KOPT-K1 (cell line): ENCODE data around the gene OTOG.

Source experiments
- H3K27ac ChIP-seq: fragments of 200-600 bp; sonication (generic); 2 replicates; pipeline ENCODE4 v1.5.1; 2016; ENCODE audit warnings: antibody characterized with exemption, mild to moderate bottlenecking, low read depth, low read length; ENCODE audit not compliant: poor library complexity, severe bottlenecking
- H3K36me3 ChIP-seq: fragments of 200-600 bp; sonication (generic); 2 replicates; pipeline ENCODE4 v1.5.1; 2017; ENCODE audit warnings: antibody characterized with exemption, mild to moderate bottlenecking, low read length, moderate library complexity; ENCODE audit not compliant: insufficient read depth
- H3K9me3 ChIP-seq: fragments of 200-600 bp; sonication (generic); 2 replicates; pipeline ENCODE4 v1.5.1; 2017; ENCODE audit warnings: antibody characterized with exemption, low read length, mild to moderate bottlenecking; ENCODE audit not compliant: insufficient read depth, poor library complexity, severe bottlenecking

Gene OTOG

DNA sequence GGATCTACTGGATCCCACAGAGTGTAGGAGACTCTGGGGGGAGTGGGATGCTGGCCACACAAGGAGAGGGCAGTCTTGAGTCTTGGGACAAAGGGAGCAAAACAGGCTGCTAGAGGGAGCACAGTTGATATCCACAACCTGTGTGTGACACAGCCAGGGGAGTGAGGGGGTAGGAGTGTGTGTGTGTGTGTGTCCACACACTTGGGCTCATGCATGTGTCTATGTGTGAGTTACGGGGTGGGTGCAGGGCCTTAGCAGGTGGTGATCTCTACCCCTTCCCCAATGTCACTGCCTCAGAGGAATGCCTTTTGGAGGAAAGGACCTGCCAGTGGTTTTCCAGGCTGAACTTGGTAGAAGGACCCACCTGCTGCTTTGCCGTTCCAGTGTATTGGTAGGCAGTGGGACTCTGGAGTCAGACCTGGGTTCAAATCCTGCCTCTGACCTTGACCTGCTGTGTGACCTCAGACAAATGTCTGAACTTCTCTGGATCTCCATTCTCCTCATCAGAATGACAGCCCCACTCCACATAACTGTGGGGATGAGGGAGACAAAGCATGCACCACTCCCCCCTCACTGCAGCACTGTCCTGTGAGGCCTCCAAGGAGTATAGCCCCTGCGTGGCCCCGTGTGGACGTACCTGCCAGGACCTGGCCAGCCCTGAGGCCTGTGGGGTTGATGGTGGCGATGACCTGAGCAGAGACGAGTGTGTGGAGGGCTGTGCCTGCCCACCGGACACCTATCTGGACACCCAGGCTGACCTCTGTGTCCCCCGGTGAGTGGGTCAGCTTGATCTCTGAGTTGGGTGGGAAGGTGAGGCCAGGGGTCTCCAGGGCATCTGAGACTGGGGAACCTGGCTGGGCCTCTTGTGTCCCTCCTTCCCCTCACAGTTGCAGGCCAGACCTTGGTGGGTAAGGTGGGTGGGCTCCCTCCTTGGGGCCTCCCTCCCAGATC is 27.4 kb downstream of the OTOG start:
- no peaks in the 10 kb centered on the region for H3K36me3 ChIP-seq
- H3K9me3 ChIP-seq: no peaks in the 10 kb centered on the region
- H3K27ac ChIP-seq: no peak overlapping the region

DNA sequence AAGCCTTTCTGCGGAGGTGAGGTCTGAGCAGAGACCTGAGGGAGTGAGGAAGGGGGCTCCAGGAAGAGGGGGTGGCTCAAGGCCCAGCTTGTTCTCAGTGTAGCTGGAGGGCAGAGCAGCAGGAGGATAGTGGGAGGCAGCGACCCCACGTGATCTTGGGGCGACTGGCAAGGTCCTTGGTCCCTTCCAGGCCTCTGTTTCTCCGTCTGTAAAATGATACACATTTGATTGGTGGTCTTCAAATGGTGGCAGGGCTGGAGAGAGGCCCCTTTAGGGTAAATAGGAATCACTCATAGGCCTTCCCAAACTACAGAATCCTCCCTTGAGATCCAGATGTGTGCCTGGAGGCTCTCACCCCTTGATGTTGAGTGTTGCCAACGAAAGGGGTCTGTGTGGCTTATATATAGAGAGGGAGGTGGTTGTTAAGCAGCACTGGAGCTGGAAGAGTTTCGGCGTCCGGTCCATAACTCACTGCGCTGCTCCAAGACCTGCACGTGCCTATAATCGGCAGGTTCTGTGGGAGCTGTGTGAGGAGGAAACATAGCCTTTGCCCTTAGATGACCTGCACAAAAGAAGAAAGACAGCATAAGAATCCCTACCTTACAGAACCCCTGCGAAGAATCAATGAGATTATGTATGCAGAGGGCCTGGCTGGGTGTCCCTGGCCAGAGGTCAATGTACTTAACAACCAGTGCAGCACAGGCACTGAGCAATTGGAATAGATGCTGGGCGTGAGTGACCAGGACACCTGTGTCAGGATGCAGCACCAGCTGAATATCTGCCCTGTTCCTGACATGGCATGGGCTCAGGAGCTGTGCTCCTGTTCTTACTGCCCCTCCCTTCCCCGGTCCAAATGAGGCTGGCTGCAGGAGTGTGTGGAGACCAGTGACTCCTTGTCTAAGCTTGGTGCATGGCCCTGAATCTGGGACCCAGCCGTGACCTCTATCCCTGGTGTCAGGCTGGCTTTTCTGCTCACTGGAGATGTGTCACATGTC is 28.7 kb downstream of the OTOG start:
- H3K9me3 ChIP-seq: no peaks in the 10 kb centered on the region
- no peak overlapping the region for H3K27ac ChIP-seq
- no peaks in the 10 kb centered on the region for H3K36me3 ChIP-seq

DNA sequence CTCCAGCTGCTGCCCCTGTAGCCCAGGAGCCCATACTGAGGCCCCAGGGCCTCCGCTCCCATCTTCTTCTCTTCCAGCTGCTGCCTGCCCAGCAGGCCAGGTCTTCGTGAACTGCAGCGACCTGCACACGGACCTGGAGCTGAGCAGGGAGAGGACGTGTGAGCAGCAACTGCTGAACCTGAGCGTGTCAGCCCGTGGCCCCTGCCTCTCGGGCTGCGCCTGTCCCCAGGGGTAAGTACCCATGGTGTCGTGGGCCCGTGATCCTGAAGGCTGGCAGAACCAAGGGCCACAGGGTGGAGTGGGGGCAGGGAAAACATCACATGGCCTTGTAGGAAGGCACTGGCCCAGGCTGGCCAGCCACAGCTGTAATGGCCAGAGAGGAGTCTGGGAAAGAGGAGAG is 31.2 kb downstream of the OTOG start:
- Histone ChIP-seq H3K36me3 (no peaks in the 10 kb centered on the region), H3K27ac (no peak overlapping the region), H3K9me3 (peaks cover 8% of the 10 kb centered on the region)

DNA sequence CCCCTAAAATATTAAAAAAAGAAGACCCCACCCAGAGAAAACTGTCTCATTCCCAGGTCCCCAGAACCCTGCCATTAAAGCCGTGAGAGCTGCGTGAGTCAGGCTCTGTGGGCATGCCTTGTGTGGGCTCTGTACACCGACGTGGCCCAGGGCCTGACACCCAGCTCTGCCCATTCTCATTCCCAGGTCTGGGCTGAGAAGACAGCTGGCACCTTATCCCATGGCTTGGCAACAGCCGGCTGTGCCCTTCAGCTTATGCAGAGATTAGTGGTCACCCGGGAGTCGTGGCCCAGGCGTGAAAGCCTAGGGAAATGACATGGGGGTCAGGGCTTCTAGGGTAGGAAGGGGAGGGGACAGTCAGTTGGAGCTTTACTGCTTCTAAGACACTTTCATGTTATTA is 31.9 kb downstream of the OTOG start:
- Histone ChIP-seq H3K9me3 (peaks cover 8% of the 10 kb centered on the region), H3K36me3 (no peaks in the 10 kb centered on the region), H3K27ac (no peak overlapping the region)

DNA sequence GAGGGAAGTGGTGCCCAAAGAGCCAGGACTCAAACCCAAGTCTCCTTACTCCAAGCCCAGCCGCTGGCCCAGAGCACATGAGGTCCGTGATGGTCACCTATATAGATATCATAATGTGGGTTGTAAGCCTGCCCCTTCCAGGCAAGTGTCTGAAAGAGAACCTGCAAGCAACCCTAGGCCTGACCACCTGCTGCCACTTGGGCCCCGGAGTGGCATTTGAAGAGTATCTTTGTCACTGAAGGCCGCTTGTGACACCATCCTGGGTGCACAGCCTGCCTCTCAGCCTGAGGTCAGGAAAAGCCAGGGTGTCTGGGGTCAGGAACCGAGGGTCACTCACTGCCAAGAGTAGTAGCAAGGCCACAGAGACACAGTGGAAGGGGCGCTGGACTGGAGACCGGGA is 32.4 kb downstream of the OTOG start:
- Histone ChIP-seq H3K27ac (no peak overlapping the region), H3K9me3 (peaks cover 8% of the 10 kb centered on the region), H3K36me3 (no peaks in the 10 kb centered on the region)

DNA sequence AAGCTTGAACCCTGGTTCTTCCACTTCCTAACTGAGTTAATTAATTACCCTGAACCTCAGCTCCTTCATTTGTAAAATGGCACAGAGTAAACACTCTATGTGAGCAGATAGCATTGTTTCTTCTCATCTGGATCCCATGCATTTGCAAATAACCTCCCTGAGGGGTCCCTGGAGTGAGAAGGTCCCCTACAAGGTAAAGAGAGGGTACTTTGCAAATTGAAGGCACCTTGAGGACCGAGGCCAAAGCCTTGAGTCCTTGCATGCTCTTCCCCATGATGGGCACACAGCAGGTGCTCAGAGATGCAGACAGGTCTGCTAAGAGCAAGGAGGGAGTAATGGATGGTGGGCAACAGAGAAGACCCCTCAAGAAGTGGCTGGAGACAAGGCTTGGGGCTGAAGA is 33.2 kb downstream of the OTOG start:
- no peaks in the 10 kb centered on the region for H3K36me3 ChIP-seq
- peaks cover 8% of the 10 kb centered on the region for H3K9me3 ChIP-seq
- H3K27ac ChIP-seq: no peak overlapping the region

DNA sequence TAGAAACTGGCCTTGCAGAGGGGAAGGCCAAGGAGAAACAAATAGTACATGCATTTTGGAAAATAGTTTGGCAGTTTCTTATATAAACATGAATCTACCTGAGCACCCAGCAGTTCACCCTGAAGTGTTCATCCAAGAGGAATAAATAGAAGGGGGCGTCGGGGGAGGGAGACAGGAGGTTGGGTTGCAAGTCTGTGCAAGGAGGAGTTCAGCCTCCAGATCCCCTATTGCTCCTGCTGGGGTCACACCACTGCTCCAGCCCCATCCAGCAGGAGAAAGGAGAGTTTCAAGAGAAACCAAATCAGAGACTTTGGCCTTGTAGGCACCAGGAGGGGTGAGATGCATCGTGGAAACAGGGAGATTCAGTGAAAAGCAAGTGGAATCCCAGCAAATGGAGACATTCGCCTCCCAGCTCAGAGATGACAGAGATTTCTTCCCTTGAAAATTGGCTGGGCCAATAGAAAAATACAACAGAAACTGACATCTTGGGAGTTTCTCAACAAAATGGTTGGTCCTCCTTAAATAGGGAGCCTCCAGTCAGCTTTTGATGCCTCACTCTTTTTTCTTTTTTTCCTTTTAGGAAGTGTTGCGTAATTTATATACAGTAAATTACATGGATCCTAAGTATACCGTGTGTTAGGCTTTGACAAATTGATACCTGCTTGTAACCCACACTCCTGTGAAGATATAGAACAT is 34.1 kb downstream of the OTOG start:
- Histone ChIP-seq H3K9me3 (peaks cover 8% of the 10 kb centered on the region), H3K27ac (no peak overlapping the region), H3K36me3 (no peaks in the 10 kb centered on the region)

DNA sequence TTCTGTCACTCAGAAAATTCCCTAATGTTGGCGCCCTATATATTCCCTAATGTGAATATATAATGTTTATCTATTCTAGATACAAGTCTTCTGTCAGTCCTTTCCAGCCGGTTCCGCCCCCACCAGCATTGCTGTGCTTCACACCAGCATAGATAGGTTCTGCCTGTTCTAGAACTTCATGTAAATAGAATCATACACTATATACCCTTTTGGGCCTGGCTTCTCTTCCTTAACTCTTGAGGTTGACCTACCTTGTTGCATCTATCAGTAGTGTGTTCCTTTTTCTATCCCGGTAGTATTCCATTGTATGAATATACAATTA is 34.6 kb downstream of the OTOG start:
- Histone ChIP-seq H3K27ac (no peak overlapping the region), H3K9me3 (peaks cover 8% of the 10 kb centered on the region), H3K36me3 (no peaks in the 10 kb centered on the region)

DNA sequence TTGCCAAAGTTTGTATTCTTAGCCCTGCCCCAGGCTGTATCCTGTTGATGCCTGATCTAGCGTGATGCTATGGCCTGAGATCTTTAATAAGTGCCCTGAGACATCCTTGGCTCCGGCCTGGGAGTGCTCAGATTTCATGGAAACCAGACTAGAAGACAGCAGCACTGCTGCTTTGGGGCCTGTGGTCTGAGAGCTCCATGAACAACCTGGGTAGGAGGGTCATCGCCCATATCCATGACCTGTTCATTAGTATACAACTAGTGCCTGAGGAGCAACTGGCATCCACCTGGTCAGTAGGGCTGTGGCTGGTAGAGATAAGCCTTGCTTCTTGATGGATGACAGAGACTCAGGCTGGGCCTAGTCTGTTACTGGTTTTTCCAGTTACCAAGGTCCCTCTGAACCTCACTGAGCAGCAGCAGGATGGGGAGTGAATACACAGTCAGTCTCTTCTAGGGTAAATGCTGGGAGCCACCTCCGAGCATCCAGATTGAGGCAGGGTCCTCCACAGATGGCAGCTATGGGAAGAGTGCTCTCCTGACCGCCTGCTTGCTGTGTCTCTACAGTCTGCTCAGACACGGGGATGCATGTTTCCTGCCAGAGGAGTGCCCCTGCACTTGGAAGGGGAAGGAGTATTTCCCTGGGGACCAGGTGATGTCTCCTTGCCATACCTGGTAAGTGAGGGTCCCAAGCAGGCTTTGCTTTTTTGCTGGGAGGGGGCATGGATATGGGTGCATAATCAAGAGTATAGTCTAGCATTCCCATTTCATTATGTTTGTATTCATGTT is 39.0 kb downstream of the OTOG start:
- Histone ChIP-seq H3K36me3 (no peaks in the 10 kb centered on the region), H3K9me3 (peaks cover 8% of the 10 kb centered on the region)

DNA sequence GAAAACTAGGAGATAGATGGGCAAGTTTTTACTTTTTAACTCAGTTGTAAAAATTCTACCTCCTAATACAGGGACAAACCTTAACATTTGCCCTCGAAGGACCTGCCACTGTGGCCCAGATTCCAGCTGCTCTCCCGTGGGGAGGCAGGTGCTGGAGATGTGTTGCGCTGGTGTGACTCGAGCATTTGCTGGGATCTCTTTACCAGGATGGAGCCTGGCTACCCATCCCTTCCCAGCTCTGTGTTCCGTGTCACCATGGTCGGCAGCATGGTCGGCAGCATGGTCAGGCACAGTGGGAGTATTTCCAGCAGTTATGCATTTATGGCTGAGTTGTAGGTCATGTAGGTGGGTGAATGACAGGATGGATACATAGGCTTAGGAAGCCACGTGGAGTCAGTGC is 41.1 kb downstream of the OTOG start:
- Histone ChIP-seq H3K36me3 (no peaks in the 10 kb centered on the region), H3K27ac (no peak overlapping the region), H3K9me3 (no peaks in the 10 kb centered on the region)

More for the DNA sequence above, 39.0 kb downstream of the OTOG start:
- no peak overlapping the region for H3K27ac ChIP-seq

DNA sequence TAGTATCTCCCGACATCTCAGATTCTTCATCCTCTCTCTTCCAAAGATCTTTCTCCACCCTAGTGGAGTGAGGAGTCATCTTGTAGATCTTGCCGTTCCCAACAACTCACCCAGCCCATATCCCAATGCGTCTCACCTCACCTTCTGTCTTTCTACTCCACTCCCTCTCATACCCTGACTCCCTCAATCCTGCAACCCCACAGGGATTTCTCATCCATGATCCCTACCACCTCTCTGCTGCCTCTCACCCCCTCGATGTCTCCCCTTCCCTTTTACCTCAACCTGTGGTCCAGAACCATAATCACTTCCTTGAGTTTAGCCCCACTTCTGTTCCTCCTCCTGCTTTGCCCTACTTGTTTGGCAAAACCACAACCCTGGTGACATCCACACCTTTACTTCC is 41.7 kb downstream of the OTOG start:
- Histone ChIP-seq H3K27ac (no peak overlapping the region), H3K36me3 (no peaks in the 10 kb centered on the region), H3K9me3 (no peaks in the 10 kb centered on the region)

DNA sequence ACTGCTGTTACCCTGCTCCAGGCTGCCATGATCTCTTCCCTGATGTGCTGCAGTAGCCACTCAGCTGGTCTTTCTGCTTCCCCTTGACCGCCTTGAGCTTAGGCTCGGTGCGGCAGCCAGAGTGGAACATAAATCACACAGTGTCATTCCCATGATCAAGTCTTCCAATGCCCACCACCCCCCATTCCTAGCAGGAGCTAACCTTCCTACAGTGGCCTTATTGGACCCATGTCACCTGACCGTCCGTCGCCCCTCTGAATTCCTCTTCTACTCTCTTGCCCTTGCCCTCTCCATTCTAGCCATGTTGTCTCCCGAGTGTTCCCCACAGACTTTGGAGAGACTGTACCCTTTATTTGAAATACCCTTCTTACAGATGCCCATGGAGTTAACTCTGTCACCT is 43.4 kb downstream of the OTOG start:
- Histone ChIP-seq H3K9me3 (no peaks in the 10 kb centered on the region), H3K36me3 (no peaks in the 10 kb centered on the region), H3K27ac (no peak overlapping the region)

DNA sequence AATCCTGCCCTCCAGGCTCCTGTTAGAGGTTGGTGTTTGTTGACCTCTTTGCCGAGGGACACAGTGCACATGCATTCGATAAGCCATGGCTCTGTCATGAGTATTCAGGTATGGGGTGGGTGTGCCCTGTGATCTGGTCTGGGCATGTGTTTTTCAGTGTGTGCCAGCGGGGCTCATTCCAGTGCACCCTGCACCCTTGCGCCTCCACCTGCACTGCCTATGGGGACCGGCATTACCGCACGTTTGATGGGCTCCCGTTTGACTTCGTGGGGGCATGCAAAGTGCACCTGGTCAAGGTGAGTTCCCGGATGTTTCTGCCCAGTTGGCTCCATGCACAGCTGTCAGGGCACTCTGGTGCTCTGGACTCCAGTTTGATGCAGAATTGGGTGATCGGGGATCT is 44.2 kb downstream of the OTOG start:
- H3K36me3 ChIP-seq: no peaks in the 10 kb centered on the region
- no peaks in the 10 kb centered on the region for H3K9me3 ChIP-seq
- no peak overlapping the region for H3K27ac ChIP-seq

DNA sequence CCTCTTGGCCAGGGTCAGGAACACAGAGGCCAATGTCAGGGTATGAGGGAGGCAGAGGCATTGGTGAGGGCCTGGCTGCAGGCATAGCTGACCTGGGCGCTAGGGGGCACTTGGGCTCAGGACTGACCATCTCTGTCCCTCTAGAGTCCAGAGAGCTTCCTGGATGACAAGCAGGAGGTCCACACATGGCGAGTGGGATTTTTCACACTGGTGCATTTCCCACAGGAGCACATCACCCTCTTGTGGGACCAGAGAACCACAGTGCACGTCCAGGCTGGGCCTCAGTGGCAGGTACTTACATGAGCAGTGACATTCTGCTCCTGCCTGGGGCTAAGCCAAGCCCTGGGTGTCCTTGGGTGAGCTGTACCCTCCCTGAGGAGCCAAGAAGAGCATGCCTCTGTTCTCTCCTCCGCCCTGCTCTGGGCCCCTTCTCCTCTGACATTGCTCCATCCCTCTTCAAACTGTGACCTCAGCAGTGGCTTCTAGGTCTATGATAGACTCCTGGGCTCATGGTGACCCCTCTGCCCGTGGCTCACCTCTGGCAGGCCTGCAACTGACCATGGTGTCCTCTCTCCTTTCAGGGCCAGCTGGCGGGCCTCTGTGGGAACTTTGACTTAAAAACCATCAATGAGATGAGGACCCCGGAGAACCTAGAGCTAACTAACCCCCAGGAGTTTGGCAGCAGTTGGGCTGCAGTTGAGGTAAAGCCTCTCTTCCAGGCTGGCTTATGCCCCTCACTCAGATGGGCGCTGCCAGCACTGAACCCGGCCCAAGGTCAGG is 46.6 kb downstream of the OTOG start:
- H3K27ac ChIP-seq: no peak overlapping the region
- no peaks in the 10 kb centered on the region for H3K36me3 ChIP-seq
- no peaks in the 10 kb centered on the region for H3K9me3 ChIP-seq
